Liver (tissue), 3 donors: ENCODE data around the gene SRPK1.

Experiments used
- GABPA ChIP-seq, 2 donors: IDR thresholded peaks in 1 of 2; conservative IDR thresholded peaks in 1 of 2; 2 replicates each; pipeline ENCODE4 v1.6.1; 2016; ENCODE audit warnings: antibody characterized with exemption in 2 of 2, mild to moderate bottlenecking in 1 of 2, moderate library complexity in 1 of 2
- HNF4A ChIP-seq, 2 donors: conservative IDR thresholded peaks; 2 replicates each; pipeline ENCODE4 v1.6.1; 2016; ENCODE audit warnings: antibody characterized with exemption in 2 of 2, mild to moderate bottlenecking in 2 of 2
- JUND ChIP-seq, 2 donors: IDR thresholded peaks; 2 replicates each; pipeline ENCODE4 v1.6.1; 2016; ENCODE audit warnings: antibody characterized with exemption in 2 of 2
- MAX ChIP-seq: IDR thresholded peaks from 2 replicates; pipeline ENCODE4 v1.6.1; 2016; ENCODE audit warnings: antibody characterized with exemption
- NR2F2 ChIP-seq: IDR thresholded peaks from 2 replicates; pipeline ENCODE4 v1.6.1; 2016; ENCODE audit warnings: antibody characterized with exemption
- RAD21 ChIP-seq, 2 donors: IDR thresholded peaks; 2 replicates each; pipeline ENCODE4 v1.6.1; 2016; ENCODE audit warnings: antibody characterized with exemption in 2 of 2, mild to moderate bottlenecking in 2 of 2
- RXRA ChIP-seq, 2 donors: IDR thresholded peaks; 2 replicates each; pipeline ENCODE4 v1.6.1; 2017 to 2018; ENCODE audit warnings: antibody characterized with exemption in 2 of 2, mild to moderate bottlenecking in 1 of 2
- TAF1 ChIP-seq: conservative IDR thresholded peaks from 2 replicates; pipeline ENCODE4 v1.6.1; 2016; ENCODE audit warnings: antibody characterized with exemption, mild to moderate bottlenecking
- TF ChIP-seq, protein P1 (sequence below): fragments of 150-350 bp; IDR thresholded peaks from 2 replicates; pipeline ENCODE4 v1.5.1; 2017; ENCODE audit warnings: improper control_type of control experiment, low read depth, low read length; ENCODE audit not compliant: missing input control
- TF ChIP-seq, protein P2 (sequence below): IDR thresholded peaks from 2 replicates; pipeline ENCODE4 v1.6.1; 2016; ENCODE audit warnings: antibody characterized with exemption, mild to moderate bottlenecking
- TF ChIP-seq, protein P3 (sequence below): IDR thresholded peaks from 2 replicates; pipeline ENCODE4 v1.6.1; 2016; ENCODE audit warnings: antibody characterized with exemption
- donor health status: healthy.
- donor health status: healthy.

DNA sequence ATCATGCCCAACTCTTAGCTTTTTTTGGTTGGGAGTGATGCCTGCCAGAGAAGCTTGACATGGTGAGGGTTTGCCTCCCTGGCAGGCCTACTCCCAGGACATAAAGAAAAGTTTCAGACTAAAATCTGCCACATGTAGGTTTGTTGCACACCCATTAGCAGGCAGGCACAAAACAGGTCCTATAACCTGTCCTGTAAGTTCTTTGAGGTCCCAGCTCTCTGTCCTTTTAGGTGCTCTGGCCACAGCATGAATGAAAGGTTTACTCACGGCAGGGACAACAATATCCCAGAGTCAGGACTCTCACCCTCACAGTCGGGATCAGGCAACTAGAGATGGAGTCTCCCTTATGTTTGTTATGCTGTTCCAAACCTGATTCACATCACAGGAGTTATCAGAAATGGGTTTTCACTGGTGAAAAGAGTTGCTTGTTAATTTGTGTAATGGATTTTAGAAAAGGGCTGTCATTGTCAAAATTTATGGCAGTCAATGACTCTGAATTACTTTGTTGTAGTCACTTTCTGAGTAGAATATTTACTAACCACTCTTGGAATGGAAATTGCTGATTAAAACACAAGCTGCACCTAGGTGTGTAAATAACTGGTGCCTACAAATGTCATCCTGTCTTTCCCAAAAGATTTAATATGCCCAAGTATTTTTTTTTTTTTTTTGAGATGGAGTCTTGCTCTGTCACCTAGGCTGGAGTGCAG is 5.8 kb upstream of the SRPK1 start:
- TF ChIP-seq, protein P1, sequence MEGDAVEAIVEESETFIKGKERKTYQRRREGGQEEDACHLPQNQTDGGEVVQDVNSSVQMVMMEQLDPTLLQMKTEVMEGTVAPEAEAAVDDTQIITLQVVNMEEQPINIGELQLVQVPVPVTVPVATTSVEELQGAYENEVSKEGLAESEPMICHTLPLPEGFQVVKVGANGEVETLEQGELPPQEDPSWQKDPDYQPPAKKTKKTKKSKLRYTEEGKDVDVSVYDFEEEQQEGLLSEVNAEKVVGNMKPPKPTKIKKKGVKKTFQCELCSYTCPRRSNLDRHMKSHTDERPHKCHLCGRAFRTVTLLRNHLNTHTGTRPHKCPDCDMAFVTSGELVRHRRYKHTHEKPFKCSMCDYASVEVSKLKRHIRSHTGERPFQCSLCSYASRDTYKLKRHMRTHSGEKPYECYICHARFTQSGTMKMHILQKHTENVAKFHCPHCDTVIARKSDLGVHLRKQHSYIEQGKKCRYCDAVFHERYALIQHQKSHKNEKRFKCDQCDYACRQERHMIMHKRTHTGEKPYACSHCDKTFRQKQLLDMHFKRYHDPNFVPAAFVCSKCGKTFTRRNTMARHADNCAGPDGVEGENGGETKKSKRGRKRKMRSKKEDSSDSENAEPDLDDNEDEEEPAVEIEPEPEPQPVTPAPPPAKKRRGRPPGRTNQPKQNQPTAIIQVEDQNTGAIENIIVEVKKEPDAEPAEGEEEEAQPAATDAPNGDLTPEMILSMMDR = no peak
- TF ChIP-seq TAF1 = no peak
- TF ChIP-seq MAX = no peak
- TF ChIP-seq RAD21 (IDR thresholded peaks at IDR 0.05) = no peak
- no peak for TF ChIP-seq HNF4A (conservative IDR thresholded peaks at IDR 0.05)
- no peak for TF ChIP-seq GABPA (IDR thresholded peaks at IDR 0.05 in 1 of 2, conservative IDR thresholded peaks at IDR 0.05 in 1 of 2)
- TF ChIP-seq, protein P2, sequence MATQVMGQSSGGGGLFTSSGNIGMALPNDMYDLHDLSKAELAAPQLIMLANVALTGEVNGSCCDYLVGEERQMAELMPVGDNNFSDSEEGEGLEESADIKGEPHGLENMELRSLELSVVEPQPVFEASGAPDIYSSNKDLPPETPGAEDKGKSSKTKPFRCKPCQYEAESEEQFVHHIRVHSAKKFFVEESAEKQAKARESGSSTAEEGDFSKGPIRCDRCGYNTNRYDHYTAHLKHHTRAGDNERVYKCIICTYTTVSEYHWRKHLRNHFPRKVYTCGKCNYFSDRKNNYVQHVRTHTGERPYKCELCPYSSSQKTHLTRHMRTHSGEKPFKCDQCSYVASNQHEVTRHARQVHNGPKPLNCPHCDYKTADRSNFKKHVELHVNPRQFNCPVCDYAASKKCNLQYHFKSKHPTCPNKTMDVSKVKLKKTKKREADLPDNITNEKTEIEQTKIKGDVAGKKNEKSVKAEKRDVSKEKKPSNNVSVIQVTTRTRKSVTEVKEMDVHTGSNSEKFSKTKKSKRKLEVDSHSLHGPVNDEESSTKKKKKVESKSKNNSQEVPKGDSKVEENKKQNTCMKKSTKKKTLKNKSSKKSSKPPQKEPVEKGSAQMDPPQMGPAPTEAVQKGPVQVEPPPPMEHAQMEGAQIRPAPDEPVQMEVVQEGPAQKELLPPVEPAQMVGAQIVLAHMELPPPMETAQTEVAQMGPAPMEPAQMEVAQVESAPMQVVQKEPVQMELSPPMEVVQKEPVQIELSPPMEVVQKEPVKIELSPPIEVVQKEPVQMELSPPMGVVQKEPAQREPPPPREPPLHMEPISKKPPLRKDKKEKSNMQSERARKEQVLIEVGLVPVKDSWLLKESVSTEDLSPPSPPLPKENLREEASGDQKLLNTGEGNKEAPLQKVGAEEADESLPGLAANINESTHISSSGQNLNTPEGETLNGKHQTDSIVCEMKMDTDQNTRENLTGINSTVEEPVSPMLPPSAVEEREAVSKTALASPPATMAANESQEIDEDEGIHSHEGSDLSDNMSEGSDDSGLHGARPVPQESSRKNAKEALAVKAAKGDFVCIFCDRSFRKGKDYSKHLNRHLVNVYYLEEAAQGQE = no peak
- TF ChIP-seq NR2F2 = no peak
- TF ChIP-seq, protein P3, sequence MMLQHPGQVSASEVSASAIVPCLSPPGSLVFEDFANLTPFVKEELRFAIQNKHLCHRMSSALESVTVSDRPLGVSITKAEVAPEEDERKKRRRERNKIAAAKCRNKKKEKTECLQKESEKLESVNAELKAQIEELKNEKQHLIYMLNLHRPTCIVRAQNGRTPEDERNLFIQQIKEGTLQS = no peak
- no peak for TF ChIP-seq JUND (IDR thresholded peaks at IDR 0.05)
- no peak for TF ChIP-seq RXRA (IDR thresholded peaks at IDR 0.05)
